Activated naive CD4-positive, alpha-beta T cell treated with anti-CD3 and anti-CD28 coated beads, Interleukin-2, amount 10 ng/mL, durations not matched to agents 7 days and 5 days (primary cell): ENCODE results near the gene TSPEAR.

Experiments used
- CTCF ChIA-PET: fragments of 350-600 bp; sonication (Branson Sonifier 250); formaldehyde crosslinking; loops from one replicate; lab custom pipeline; 2021; ENCODE audit warnings: antibody characterized with exemption; lab: Charles Lee
- DNase-seq: peaks from one replicate; pipeline ENCODE4 v3.0.0-alpha.2; 2020
- H3K27ac Mint-ChIP-seq: one replicate; pipeline ENCODE4 v1.8.0; 2021; ENCODE audit warnings: mild to moderate bottlenecking, moderate library complexity, mixed read lengths
- H3K27me3 Mint-ChIP-seq: one replicate; pipeline ENCODE4 v1.8.0; 2021; ENCODE audit warnings: mild to moderate bottlenecking, mixed read lengths
- H3K36me3 Mint-ChIP-seq: one replicate; pipeline ENCODE4 v1.8.0; 2021; ENCODE audit warnings: mixed read lengths
- H3K4me1 Mint-ChIP-seq: one replicate; pipeline ENCODE4 v1.8.0; 2021; ENCODE audit warnings: mixed read lengths
- H3K4me3 Mint-ChIP-seq: one replicate; pipeline ENCODE4 v1.8.0; 2021; ENCODE audit warnings: mild to moderate bottlenecking, moderate library complexity, mixed read lengths
- H3K9me3 Mint-ChIP-seq: one replicate; pipeline ENCODE4 v1.8.0; 2021; ENCODE audit warnings: mixed read lengths

TSPEAR gene

DNA sequence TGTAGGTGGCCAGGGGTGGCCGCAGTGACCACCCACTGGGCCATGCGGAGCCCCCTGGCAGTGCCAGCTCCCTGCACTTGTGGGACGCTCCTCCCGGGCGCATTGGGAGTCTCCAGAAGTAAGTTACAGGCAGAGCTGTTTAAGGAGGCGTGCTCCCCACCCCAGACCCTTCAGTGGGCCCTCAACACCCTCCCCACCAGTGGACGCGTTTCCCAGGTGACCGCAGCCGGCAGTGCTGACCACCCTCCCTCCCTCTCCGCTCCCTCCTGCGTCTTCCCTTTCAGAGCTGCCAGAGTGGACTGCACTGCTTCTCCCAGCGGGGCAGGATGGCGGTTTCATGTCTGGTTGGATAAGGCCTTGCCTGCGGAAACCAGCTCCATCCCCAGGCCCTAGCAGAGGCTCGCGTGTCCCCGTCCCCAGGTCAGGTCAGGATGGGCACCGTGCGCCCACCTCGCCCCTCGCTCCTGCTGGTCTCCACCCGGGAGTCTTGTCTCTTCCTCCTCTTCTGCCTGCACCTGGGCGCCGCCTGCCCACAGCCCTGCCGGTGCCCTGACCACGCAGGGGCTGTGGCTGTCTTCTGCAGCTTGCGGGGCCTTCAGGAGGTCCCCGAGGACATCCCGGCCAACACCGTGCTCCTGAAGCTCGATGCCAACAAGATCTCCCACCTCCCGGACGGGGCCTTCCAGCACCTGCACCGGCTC is 255.0 kb downstream of the TSPEAR start:
- peaks cover 11% of the 10 kb centered on the region for H3K4me1 Mint-ChIP-seq
- peaks cover 40% of the 10 kb centered on the region for H3K27me3 Mint-ChIP-seq
- H3K36me3 Mint-ChIP-seq, result peaks cover 2% of the 10 kb centered on the region
- DNase-seq, result no peak
- H3K4me3 Mint-ChIP-seq, result peak overlapping the region; percentile 70
- peak overlapping the region; percentile 28 for H3K27ac Mint-ChIP-seq
- CTCF ChIA-PET, result no interaction called here
- H3K9me3 Mint-ChIP-seq, result peaks cover 10% of the 10 kb centered on the region

DNA sequence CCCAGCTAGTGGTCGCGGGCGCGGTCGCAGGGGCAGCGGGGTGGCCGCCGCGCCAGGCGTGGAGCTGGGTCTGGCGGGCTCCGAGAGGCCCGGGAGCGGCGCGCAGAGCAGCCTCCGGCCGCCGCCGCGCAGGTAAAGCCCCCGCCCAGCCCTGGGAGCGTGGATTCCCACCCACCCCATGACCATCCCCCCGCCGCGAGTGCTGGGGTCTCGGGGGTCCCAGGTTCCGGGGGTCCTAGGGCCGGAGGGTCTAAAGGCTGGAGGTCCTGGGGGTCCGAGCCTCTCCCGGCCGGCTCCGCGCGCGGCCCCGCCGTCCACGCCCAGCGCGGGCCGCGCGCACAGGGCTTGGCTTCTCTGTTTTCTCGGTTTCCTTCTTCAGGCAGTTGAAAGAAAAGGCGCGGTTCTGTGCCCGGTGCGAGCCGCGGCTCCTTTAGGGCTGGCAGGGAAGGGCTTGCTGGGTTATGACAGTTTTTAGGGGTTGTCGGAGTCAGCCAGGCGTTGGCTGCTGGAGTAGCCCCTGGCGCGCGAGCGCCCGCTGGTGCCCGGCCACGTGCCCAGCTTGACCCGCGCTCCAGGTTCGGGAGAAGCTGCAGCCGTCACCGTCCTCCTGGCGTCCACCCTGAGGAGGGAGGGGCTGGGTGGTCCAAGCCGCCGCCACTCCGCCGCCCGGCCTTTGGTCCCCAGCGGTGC is 255.7 kb downstream of the TSPEAR start:
- Mint-ChIP-seq H3K27me3 (peaks cover 47% of the 10 kb centered on the region), H3K9me3 (peaks cover 10% of the 10 kb centered on the region), H3K36me3 (peaks cover 2% of the 10 kb centered on the region), H3K27ac (no peak overlapping the region), H3K4me1 (peaks cover 11% of the 10 kb centered on the region), H3K4me3 (peak overlapping the region; percentile 75)
- DNase-seq, result peak; percentile 71
- CTCF ChIA-PET, result no interaction called here

DNA sequence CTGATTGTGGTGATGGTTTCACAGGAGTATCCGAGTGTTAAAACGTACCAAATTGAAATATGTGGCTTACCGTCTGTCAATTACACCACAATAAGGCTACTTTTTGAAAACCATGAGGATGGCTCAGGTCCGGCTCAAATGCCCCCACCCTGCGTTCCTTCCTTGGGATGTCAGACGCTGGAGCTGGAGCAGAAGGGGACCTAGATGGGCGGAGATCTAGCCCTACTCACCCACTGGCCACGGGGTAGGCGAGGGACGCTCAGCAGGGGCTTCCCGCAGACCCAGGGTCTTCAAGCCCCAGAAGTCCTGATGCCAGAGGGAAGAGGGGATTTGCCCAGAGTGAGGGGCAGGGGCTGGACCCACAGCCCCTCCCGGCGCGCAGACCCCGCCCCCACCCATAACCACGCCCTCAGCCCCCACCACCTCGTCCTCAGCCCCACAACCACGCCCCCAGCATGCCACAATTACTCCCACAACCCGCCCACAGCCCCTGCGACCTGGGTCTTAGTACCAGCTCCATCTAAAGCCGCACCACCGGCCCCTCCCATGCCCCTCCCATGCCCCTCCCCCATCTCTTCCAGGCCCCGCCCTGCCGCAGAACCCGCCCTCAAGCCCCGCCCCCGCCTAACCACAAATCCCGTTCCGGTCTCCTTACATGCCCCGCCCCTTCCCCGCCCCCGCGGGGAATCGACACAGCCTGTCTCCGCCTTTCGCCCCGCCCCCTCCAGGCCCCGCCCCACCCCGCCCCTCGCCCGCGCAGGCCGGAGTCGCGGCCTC is 256.4 kb downstream of the TSPEAR start, which contains the start of gene LRRC3:
Gene LRRC3 (plus strand): TSS at position 764 of the 777 bp plus-strand sequence. CDS start 1,135 bp downstream, outside the sequence.
- H3K36me3 Mint-ChIP-seq, result peaks cover 2% of the 10 kb centered on the region
- CTCF ChIA-PET, result no interaction called here
- H3K9me3 Mint-ChIP-seq, result peaks cover 10% of the 10 kb centered on the region
- peak within 1 kb of the TSS; percentile 75 for H3K4me3 Mint-ChIP-seq
- peak; percentile 89 for DNase-seq
- H3K27ac Mint-ChIP-seq, result peak within 1 kb of the TSS; percentile 28
- peaks cover 55% of the 10 kb centered on the region for H3K27me3 Mint-ChIP-seq
- peaks cover 11% of the 10 kb centered on the region for H3K4me1 Mint-ChIP-seq

DNA sequence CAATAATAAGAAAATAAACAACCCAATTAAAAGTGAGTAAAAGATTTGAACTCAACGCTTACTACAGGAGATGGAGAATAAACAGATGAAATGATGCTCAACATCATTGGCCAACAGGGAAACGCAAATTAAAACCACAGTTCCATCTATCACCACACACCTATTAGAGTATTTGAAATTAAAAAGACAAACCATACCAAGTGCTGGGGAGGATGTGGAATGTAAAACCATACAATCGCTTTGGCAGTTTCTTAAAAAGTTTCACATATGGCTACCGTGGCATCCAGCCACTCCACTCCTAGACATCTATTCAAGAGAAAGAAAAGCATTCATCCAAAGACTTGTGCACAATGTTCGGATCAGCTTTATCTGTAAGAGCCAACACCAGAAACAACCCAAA is 257.3 kb downstream of the TSPEAR start:
- peaks cover 2% of the 10 kb centered on the region for H3K36me3 Mint-ChIP-seq
- peaks cover 62% of the 10 kb centered on the region for H3K27me3 Mint-ChIP-seq
- no peak for DNase-seq
- CTCF ChIA-PET, result no interaction called here
- peak overlapping the region; percentile 42 for H3K4me3 Mint-ChIP-seq
- peaks cover 11% of the 10 kb centered on the region for H3K4me1 Mint-ChIP-seq
- no peak overlapping the region for H3K27ac Mint-ChIP-seq
- H3K9me3 Mint-ChIP-seq, result peaks cover 10% of the 10 kb centered on the region

DNA sequence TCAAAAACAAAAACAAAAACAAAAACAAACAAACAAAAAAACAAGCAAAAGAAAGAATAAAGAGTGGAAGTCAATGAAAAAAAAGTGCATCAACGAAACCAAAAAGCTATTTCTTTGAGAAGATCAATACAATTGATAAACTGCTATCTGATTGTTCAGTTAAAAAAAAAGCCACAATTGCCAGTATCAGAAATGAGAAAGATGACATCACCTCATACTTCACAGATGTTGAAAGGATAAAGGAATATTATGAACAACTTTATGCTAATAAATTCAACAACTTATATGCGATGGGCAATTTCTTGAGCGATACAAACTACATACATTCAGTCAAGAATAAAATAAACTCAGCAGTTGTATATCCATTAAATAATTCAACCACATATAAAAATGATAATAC is 258.3 kb downstream of the TSPEAR start:
- H3K4me3 Mint-ChIP-seq, result no peak overlapping the region

DNA sequence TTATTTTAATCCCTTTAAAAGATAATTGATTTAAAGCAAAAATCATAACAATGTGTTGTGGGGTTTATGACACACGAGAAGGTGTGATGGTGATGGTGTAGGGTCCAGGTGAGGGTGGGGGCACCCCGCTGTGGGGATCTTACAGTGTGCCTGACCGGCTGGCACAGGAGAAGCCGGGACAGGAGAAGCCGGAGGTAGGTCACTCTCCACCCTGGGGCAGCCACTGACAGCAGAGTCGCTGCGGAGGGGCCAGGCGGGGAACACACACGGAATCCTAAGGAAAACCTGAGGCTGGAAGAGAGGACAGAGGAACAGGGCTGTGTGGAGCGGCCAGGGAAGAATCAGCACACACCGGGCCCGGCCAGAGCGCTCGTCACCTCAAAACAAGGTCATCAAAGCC is 260.4 kb downstream of the TSPEAR start:
- H3K36me3 Mint-ChIP-seq, result peaks cover 2% of the 10 kb centered on the region
- H3K27me3 Mint-ChIP-seq, result peaks cover 79% of the 10 kb centered on the region
- no peak for DNase-seq
- H3K4me3 Mint-ChIP-seq, result no peak overlapping the region
- peaks cover 5% of the 10 kb centered on the region for H3K4me1 Mint-ChIP-seq
- CTCF ChIA-PET, result no interaction called here
- no peak overlapping the region for H3K27ac Mint-ChIP-seq
- peaks cover 10% of the 10 kb centered on the region for H3K9me3 Mint-ChIP-seq

More for the DNA sequence above, 258.3 kb downstream of the TSPEAR start:
- Mint-ChIP-seq H3K4me1 (peaks cover 9% of the 10 kb centered on the region), H3K9me3 (peaks cover 10% of the 10 kb centered on the region), H3K36me3 (peaks cover 2% of the 10 kb centered on the region), H3K27me3 (peaks cover 71% of the 10 kb centered on the region), H3K27ac (no peak overlapping the region)
- no peak for DNase-seq
- CTCF ChIA-PET, result no interaction called here

DNA sequence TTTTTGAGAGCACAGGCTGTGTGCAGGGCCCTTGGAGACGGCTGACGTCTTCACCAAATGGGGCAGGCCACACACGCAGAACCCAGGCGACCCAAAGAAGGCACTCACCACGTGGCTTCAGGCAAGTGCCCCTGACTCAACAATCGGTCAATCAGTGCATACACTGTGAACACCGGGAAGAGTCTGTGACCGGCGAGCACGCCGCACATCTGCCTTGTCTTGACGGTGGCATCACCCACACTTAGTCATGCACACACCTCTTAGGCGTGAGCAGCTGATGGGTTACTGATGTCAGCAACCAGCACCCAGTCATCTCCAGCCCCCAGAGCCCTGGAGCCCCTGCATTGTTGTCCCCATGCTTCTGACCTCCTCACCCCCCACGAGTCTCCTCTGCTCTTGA is 261.0 kb downstream of the TSPEAR start:
- no peak overlapping the region for H3K4me3 Mint-ChIP-seq
- H3K27ac Mint-ChIP-seq, result no peak overlapping the region
- no peak for DNase-seq
- peaks cover 2% of the 10 kb centered on the region for H3K36me3 Mint-ChIP-seq
- H3K9me3 Mint-ChIP-seq, result peaks cover 10% of the 10 kb centered on the region
- peaks cover 5% of the 10 kb centered on the region for H3K4me1 Mint-ChIP-seq
- H3K27me3 Mint-ChIP-seq, result peaks cover 77% of the 10 kb centered on the region
- CTCF ChIA-PET, result no interaction called here

DNA sequence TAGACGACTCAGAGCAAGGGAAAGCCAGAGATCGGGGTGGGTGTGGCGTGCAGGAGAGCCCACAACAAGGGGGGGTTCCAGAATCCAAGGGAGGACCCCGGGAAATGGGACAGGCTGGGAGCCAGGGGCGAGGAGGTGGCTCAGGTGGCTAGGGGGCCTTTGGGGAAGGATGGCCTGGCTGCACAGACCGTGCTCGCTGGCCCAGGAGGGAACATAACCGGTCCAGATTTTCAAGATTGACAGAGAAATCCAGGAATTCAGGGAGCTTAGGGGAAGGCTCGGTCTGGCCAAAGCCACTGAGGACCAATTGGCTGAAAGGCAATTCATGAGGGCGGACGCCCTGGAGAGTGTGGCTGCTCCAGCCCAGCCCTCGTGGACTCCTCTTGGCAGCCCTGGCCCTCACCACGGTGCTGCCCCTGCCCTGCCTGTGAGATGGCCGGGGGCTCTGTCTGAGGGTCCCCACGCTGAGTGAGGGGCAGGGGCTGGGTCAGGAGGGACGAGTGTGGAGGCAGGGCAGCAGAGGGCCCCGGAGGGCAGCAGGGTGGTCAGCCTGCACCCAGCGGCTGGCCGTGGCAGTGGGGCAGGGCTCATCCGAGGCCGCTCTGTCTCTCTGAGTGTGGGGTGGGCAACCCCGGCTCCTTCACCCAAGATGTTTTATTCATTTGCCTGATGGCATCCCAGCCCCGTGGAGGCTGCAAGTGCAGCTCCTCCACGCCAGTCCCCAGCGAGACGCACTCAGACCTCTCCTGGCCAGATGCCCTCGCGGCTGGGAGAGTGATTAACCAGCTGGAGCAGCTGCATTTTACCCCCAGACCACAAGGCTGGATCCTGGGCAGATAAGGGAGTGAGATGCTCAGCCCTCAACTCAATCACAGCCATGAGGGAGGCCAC is 261.7 kb downstream of the TSPEAR start:
- H3K9me3 Mint-ChIP-seq, result peaks cover 10% of the 10 kb centered on the region
- CTCF ChIA-PET, result no interaction called here
- H3K4me1 Mint-ChIP-seq, result peaks cover 5% of the 10 kb centered on the region
- H3K4me3 Mint-ChIP-seq, result no peak overlapping the region
- H3K27ac Mint-ChIP-seq, result no peak overlapping the region
- no peak for DNase-seq
- H3K36me3 Mint-ChIP-seq, result peaks cover 2% of the 10 kb centered on the region
- peaks cover 73% of the 10 kb centered on the region for H3K27me3 Mint-ChIP-seq

DNA sequence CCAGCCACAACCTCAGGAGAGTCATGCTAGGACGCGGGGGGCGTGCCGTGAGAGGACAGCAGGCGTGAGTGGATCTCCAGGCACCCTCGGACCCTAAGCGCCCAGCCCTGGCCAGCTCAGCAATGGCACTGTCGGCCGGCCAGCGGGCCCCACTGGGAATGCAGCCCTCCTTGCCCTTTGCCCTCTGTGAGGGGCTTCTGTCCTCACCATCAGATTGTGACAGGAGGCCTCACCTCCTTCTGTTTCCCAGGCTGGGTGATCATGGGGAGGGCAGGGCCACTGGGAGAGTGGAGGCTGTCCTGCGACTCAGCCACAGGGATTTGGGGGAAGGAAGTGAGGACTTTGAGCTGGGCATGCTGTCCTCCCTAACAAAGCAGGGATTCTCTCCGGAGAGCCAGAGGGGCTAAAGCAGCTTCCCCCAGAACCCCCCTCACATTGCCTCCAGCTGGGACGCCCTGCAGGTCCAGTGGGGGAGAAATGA is 262.7 kb downstream of the TSPEAR start:
- no peak overlapping the region for H3K4me3 Mint-ChIP-seq
- H3K4me1 Mint-ChIP-seq, result no peaks in the 10 kb centered on the region
- no peak for DNase-seq
- no peaks in the 10 kb centered on the region for H3K36me3 Mint-ChIP-seq
- peaks cover 5% of the 10 kb centered on the region for H3K9me3 Mint-ChIP-seq
- CTCF ChIA-PET, result no interaction called here
- no peak overlapping the region for H3K27ac Mint-ChIP-seq
- peaks cover 69% of the 10 kb centered on the region for H3K27me3 Mint-ChIP-seq
